Stimulated activated CD4-positive, alpha-beta T cell treated with anti-CD3 and anti-CD28 coated beads, Interleukin-1b, Interleukin-23, amount 100 ng/mL, for 24 hours (primary cell): ENCODE measurements around the gene APBA2.
"Not testable (repeated sequence)": the region's sequence is repeated elsewhere in the genome, so short reads cannot be mapped to it uniquely, and the experiment has no call there.

Experiments used
- DNase-seq, 4 experiments: peaks; one replicate each; pipeline ENCODE4 v3.0.0-alpha.2; 2020; ENCODE audit warnings: low read depth in 4 of 4, low spot score in 1 of 4

Gene APBA2

DNA sequence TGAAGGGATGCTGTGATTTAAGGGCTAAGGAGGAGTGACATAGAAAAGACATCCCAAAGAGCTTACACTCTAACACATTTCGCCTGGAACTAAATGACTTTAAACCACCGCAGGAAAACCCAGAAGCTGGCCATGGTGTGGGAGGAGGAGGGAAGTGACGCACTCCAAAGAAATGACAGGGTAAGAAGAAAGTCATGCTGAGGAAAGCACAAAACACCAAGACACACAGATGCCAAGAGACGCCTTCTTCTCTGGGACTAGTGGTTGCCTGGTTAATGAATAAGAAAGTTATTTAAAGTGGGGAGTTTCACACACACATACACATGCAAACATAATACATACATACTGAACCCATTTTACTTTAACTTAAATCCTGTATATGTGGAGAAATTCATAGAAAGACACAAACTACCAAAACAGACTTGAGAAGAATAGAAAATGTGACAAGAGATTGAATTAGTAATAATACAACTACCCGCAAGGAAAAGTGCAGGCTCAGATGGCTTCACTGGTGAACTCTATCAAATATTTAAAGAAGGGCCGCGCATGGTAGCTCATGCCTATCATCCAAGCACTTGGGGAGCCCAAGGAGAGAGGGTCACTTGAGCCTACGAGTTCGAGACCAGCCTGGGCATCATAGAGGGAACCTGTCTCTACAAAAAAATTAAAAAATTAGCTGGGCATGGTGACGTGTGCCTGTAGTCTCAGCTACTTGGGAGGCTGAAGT is 258.3 kb downstream of the APBA2 start:
- DNase-seq: no peak

DNA sequence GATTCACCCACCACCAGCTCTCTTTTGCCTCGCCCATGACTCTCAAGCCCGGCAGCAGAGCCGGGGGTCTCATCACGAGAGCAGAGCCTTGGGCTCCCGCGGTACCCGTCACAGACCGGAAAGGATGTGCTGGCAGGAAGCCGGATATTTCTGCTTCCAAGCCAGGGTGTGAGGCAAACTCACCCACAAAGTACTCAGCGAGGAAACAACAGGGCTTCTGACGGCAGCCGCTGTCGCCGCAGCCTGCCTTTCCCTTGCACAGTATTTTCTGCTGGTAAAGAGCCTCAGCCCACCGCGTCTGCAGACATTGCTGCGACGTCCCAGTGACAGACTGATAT is 263.9 kb downstream of the APBA2 start:
- no peak for DNase-seq

GRCh38 chr15:29150515-29151483 is 265.0 kb downstream of the APBA2 start:
- no peak for DNase-seq

GRCh38 chr15:29151484-29151857 is 265.7 kb downstream of the APBA2 start:
- DNase-seq: no peak

- no peak for DNase-seq
These were observed 270.7 kb downstream of the APBA2 start for GRCh38 chr15:29156521-29156920.

GRCh38 chr15:29159771-29160455 is 274.1 kb downstream of the APBA2 start:
- DNase-seq: no peak

GRCh38 chr15:29162411-29162810 is 276.6 kb downstream of the APBA2 start:
- no peak for DNase-seq

DNA sequence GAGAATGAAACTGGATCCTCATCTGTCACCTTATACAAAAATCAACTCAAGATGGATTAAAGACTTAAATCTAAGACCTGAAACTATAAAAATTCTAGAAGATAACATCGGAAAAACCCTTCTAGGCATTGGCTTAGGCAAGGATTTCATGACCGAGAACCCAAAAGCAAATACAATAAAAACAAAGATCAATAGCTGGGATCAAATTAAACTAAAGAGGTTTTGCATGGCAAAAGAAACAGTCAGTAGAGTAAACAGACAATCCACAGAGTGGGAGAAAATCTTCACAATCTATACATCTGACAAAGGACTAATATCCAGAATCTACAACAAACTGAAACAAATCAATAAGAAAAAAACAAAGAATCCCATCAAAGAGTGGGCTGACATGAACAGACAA is 281.3 kb downstream of the APBA2 start:
- not testable (repeated sequence) for DNase-seq
